ENCODE results near the gene SDK1.

DNA sequence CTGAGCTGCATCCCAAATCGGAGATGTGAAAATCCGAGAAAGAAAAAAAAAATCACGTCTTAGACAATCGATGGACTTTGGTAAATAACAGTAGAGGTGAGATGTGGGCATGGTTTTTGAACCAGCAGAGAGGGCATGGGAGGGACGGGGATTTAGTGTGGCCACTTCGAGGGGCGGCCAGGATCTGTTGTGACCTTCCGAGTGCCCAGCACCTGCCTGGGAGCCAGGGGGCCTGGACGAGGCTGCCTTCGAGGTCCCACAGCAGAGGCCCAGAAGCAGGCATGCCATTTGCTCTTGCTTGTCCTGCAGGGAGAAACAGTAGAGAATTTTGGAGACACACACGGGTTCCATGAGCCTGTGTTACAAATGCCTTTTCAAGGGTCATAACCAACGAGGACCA, 911.3 kb downstream of the SDK1 start:
- TF ChIP-seq, protein P1, sequence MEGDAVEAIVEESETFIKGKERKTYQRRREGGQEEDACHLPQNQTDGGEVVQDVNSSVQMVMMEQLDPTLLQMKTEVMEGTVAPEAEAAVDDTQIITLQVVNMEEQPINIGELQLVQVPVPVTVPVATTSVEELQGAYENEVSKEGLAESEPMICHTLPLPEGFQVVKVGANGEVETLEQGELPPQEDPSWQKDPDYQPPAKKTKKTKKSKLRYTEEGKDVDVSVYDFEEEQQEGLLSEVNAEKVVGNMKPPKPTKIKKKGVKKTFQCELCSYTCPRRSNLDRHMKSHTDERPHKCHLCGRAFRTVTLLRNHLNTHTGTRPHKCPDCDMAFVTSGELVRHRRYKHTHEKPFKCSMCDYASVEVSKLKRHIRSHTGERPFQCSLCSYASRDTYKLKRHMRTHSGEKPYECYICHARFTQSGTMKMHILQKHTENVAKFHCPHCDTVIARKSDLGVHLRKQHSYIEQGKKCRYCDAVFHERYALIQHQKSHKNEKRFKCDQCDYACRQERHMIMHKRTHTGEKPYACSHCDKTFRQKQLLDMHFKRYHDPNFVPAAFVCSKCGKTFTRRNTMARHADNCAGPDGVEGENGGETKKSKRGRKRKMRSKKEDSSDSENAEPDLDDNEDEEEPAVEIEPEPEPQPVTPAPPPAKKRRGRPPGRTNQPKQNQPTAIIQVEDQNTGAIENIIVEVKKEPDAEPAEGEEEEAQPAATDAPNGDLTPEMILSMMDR (IDR thresholded peaks at IDR 0.05), result no peak
- TF ChIP-seq, protein P2, sequence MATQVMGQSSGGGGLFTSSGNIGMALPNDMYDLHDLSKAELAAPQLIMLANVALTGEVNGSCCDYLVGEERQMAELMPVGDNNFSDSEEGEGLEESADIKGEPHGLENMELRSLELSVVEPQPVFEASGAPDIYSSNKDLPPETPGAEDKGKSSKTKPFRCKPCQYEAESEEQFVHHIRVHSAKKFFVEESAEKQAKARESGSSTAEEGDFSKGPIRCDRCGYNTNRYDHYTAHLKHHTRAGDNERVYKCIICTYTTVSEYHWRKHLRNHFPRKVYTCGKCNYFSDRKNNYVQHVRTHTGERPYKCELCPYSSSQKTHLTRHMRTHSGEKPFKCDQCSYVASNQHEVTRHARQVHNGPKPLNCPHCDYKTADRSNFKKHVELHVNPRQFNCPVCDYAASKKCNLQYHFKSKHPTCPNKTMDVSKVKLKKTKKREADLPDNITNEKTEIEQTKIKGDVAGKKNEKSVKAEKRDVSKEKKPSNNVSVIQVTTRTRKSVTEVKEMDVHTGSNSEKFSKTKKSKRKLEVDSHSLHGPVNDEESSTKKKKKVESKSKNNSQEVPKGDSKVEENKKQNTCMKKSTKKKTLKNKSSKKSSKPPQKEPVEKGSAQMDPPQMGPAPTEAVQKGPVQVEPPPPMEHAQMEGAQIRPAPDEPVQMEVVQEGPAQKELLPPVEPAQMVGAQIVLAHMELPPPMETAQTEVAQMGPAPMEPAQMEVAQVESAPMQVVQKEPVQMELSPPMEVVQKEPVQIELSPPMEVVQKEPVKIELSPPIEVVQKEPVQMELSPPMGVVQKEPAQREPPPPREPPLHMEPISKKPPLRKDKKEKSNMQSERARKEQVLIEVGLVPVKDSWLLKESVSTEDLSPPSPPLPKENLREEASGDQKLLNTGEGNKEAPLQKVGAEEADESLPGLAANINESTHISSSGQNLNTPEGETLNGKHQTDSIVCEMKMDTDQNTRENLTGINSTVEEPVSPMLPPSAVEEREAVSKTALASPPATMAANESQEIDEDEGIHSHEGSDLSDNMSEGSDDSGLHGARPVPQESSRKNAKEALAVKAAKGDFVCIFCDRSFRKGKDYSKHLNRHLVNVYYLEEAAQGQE (IDR thresholded peaks at IDR 0.05), result no peak
- TF ChIP-seq, protein P3, sequence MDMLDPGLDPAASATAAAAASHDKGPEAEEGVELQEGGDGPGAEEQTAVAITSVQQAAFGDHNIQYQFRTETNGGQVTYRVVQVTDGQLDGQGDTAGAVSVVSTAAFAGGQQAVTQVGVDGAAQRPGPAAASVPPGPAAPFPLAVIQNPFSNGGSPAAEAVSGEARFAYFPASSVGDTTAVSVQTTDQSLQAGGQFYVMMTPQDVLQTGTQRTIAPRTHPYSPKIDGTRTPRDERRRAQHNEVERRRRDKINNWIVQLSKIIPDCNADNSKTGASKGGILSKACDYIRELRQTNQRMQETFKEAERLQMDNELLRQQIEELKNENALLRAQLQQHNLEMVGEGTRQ (IDR thresholded peaks at IDR 0.05), result no peak
- TF ChIP-seq CEBPB (IDR thresholded peaks at IDR 0.05) (no peak), JUN (IDR thresholded peaks at IDR 0.05) (no peak), ESRRA (IDR thresholded peaks at IDR 0.05; ENCODE audit: borderline replicate concordance, low read length) (no peak)
- TF ChIP-seq, protein P4, sequence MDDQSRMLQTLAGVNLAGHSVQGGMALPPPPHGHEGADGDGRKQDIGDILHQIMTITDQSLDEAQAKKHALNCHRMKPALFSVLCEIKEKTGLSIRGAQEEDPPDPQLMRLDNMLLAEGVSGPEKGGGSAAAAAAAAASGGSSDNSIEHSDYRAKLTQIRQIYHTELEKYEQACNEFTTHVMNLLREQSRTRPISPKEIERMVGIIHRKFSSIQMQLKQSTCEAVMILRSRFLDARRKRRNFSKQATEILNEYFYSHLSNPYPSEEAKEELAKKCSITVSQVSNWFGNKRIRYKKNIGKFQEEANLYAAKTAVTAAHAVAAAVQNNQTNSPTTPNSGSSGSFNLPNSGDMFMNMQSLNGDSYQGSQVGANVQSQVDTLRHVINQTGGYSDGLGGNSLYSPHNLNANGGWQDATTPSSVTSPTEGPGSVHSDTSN (IDR thresholded peaks at IDR 0.05), result no peak

Data from A549 (cell line).